ENCODE measurements around the gene GNB1. TPM values are rescaled to one million over a fixed set of nuclear protein-coding genes. Genes with fewer than 3 reads are reported as not detected.

Gene GNB1
- total RNA-seq, 1 experiment from 2014 or later, result 400 TPM

- H3K79me1 ChIP-seq (ENCODE audit: insufficient read depth, low read depth, low read length, poor library complexity, severe bottlenecking), result no peaks in the 10 kb centered on the region
- H2AK5ac ChIP-seq (ENCODE audit: insufficient read length, low read length), result no peak overlapping the region
- no peak overlapping the region for H4K8ac ChIP-seq (replicated peaks; ENCODE audit: insufficient read length, low read depth, low read length)
- peak overlapping the region; percentile 27; the same call in 1 of the 2 replicates for H3K4ac ChIP-seq (ENCODE audit: low read depth, low read length)
- TF ChIP-seq CTCF (conservative IDR thresholded peaks at IDR 0.05), result no peak
- H3K4me2 ChIP-seq (ENCODE audit: insufficient read depth, insufficient read length, low read length), result peak overlapping the region; percentile 75
- H3T11ph ChIP-seq (ENCODE audit: low read length), result no peak overlapping the region
- H3K9me3 Mint-ChIP-seq, result peaks cover 0 to 5% of the 10 kb centered on the region in 2 experiments; a peak in 2 of 5 replicates
- no peaks in the 10 kb centered on the region for H3K9me3 ChIP-seq (ENCODE audit: control insufficient read depth, low read depth, low read length)
- peak overlapping the region; percentile 98 for H3K14ac ChIP-seq (ENCODE audit: insufficient read depth, low read length)
- peak overlapping the region; percentile 76 to 86 for H3K4me3 Mint-ChIP-seq
- H2AFZ ChIP-seq (ENCODE audit: low read length), result no peak overlapping the region
- peaks cover 6% of the 10 kb centered on the region for H3K23me2 ChIP-seq (ENCODE audit: insufficient read length, low read depth, low read length, poor library complexity, severe bottlenecking)
- H3K9ac ChIP-seq (ENCODE audit: extremely low read depth, insufficient read length, low read length), result peak overlapping the region; percentile 91
- H2BK12ac ChIP-seq (ENCODE audit: insufficient read length, low read depth, low read length), result peak overlapping the region; percentile 67
- H3K4me1 ChIP-seq (ENCODE audit: insufficient read depth, low read length), result peaks cover 5% of the 10 kb centered on the region; the same call in 1 of the 2 replicates
- H3K23ac ChIP-seq (ENCODE audit: insufficient read length, low read depth, low read length), result no peak overlapping the region
- H3K36me3 Mint-ChIP-seq (ENCODE audit: insufficient read depth in 1 of 3, low read depth in 3 of 3), result peaks cover 8 to 15% (median 12%) of the 10 kb centered on the region in 3 experiments; a peak in 6 of 7 replicates
- H3K27me3 Mint-ChIP-seq (ENCODE audit: low read depth), result peaks cover 2% of the 10 kb centered on the region; the same call in 1 of the 2 replicates
- no peak overlapping the region for H3K56ac ChIP-seq (ENCODE audit: insufficient read length, low read depth, low read length)
- peaks cover 37 to 39% of the 10 kb centered on the region in 2 experiments for H3K4me1 Mint-ChIP-seq
- no peak overlapping the region for H2BK20ac ChIP-seq (ENCODE audit: low read depth, low read length, poor library complexity, severe bottlenecking)
- H2BK5ac ChIP-seq (ENCODE audit: insufficient read length, low read length), result no peak overlapping the region
- no peak overlapping the region for H4K91ac ChIP-seq (ENCODE audit: insufficient read length, low read depth, low read length)
- peaks cover 42% of the 10 kb centered on the region for H3K79me2 ChIP-seq (ENCODE audit: insufficient read depth, low read length)
- peak overlapping the region; percentile 87 for H3K18ac ChIP-seq (ENCODE audit: insufficient read length, low read depth, low read length)
- WGBS (ENCODE audit: extremely low coverage, insufficient read length, low lambda C conversion rate), result no CpG with 5 or more reads among the region's 88 CpGs
- peak overlapping the region; percentile 50 for H4K5ac ChIP-seq (ENCODE audit: insufficient read length, low read depth, low read length)
- H4K20me1 ChIP-seq (ENCODE audit: control insufficient read depth, insufficient read depth, insufficient read length), result no peaks in the 10 kb centered on the region
- H3K27ac ChIP-seq (ENCODE audit: insufficient read length, low read depth, low read length), result no peak overlapping the region
- no peak overlapping the region for H2BK120ac ChIP-seq (ENCODE audit: low read depth, low read length, poor library complexity, severe bottlenecking)
- no peak for DNase-seq
- H3K27me3 ChIP-seq (ENCODE audit: insufficient read depth, low read length), result no peaks in the 10 kb centered on the region; the same call in none of the 2 replicates
- peak overlapping the region in 2 of 3 experiments; percentile 57 to 70; a peak in 5 of 7 replicates for H3K27ac Mint-ChIP-seq
- H2BK15ac ChIP-seq (ENCODE audit: low read depth, low read length), result no peak overlapping the region
Measured at GRCh38 chr1:1889847-1890505, 911 bp downstream of the GNB1 start.

All from H9 (cell line).